ENCODE measurements around the gene EFL1. TPM values are rescaled to one million over a fixed set of nuclear protein-coding genes. Genes with fewer than 3 reads are reported as not detected.

The EFL1 gene
- polyA plus RNA-seq, 1 of the 3 experiments (the other 2 are of a cell fraction), result 12.3 TPM

- TF ChIP-seq EP300 (IDR thresholded peaks at IDR 0.05; ENCODE audit: borderline replicate concordance in 1 of 2, low read depth in 1 of 2, low read length in 1 of 2), result no peak
Measured at GRCh38 chr15:82133251-82133650, 129.3 kb downstream of the EFL1 start (continued).

- Histone ChIP-seq H3K9me2 (no peaks in the 10 kb centered on the region), H3K27ac (ENCODE audit: low read depth in 2 of 2, low read length in 1 of 2) (peak overlapping the region in 1 of 2 experiments; percentile 92; a peak in 2 of 4 replicates), H2AFZ (ENCODE audit: low read depth) (no peak overlapping the region), H3K4me2 (0 out of 2 replicates have a peak overlapping the region, but pooled peaks have one; percentile 48), H4K20me1 (ENCODE audit: insufficient read depth) (no peaks in the 10 kb centered on the region), H3K4me3 (ENCODE audit: low read depth in 2 of 2, low read length in 1 of 2) (no peak overlapping the region), H3K4me1 (ENCODE audit: control insufficient read depth in 1 of 2, insufficient read depth in 2 of 2, low read depth in 1 of 2, low read length in 1 of 2) (peaks cover 26 to 33% of the 10 kb centered on the region in 2 experiments), H3K27me3 (ENCODE audit: insufficient read depth) (no peaks in the 10 kb centered on the region), H3K36me3 (replicated peaks in 1 of 2; ENCODE audit: control insufficient read depth in 1 of 2, insufficient read depth in 2 of 2, low read length in 1 of 2) (peaks cover 16 to 24% of the 10 kb centered on the region in 2 experiments), H3K9ac (no peak overlapping the region; the same call in 1 of the 2 replicates), H3K79me2 (ENCODE audit: insufficient read depth) (no peaks in the 10 kb centered on the region; the same call in 1 of the 2 replicates), H3F3A (replicated peaks; ENCODE audit: insufficient read depth) (peaks cover 42% of the 10 kb centered on the region), H3K9me3 (no peaks in the 10 kb centered on the region)
- POLR2A ChIA-PET, result no interaction called here
- CTCF ChIA-PET, result no interaction called here
- WGBS (ENCODE audit: low lambda C conversion rate), result 12% methylated on average over 2 of the region's 2 CpGs
- no peak for DNase-seq
- TF ChIP-seq MXI1 (IDR thresholded peaks at IDR 0.05; ENCODE audit: low read depth, low read length) (no peak), GATA2 (CRISPR knock-in tag; IDR thresholded peaks at IDR 0.05) (no peak), IRF3 (IDR thresholded peaks at IDR 0.05; ENCODE audit: low read depth, low read length) (no peak), EZH2phosphoT487 (IDR thresholded peaks at IDR 0.05; ENCODE audit: borderline replicate concordance, low read depth) (no peak), GABPA (IDR thresholded peaks at IDR 0.05; ENCODE audit: low read depth) (no peak), RAD21 (IDR thresholded peaks at IDR 0.05; ENCODE audit: low read length) (no peak), YY1 (IDR thresholded peaks at IDR 0.05; ENCODE audit: low read depth) (no peak), ELF1 (IDR thresholded peaks at IDR 0.05) (no peak), SIN3A (IDR thresholded peaks at IDR 0.05; ENCODE audit: borderline replicate concordance, low read depth, low read length) (0 out of 2 replicates have a peak, but pooled peaks have one; percentile 45), RCOR1 (IDR thresholded peaks at IDR 0.05; ENCODE audit: low read length) (no peak), CHD2 (IDR thresholded peaks at IDR 0.05; ENCODE audit: low read length, partially characterized antibody) (no peak), TCF12 (IDR thresholded peaks at IDR 0.05) (peak; percentile 79), JUND (IDR thresholded peaks at IDR 0.05) (peak; percentile 90), MEF2A (IDR thresholded peaks at IDR 0.05; ENCODE audit: borderline replicate concordance, low read depth) (no peak), POLR2AphosphoS5 (IDR thresholded peaks at IDR 0.05; ENCODE audit: low read depth, low read length) (peak; percentile 71; the same call in 1 of the 2 replicates), USF2 (IDR thresholded peaks at IDR 0.05; ENCODE audit: borderline replicate concordance, low read depth, low read length) (no peak), FOXJ3 (CRISPR knock-in tag; IDR thresholded peaks at IDR 0.05) (no peak), FOXM1 (IDR thresholded peaks at IDR 0.05; ENCODE audit: low read depth) (no peak), USF1 (IDR thresholded peaks at IDR 0.05; ENCODE audit: borderline replicate concordance, low read depth) (no peak), CTCF (IDR thresholded peaks at IDR 0.05) (no peak), REST (IDR thresholded peaks at IDR 0.05; ENCODE audit: low read depth, low read length) (0 out of 2 replicates have a peak, but pooled peaks have one; percentile 32), SMC3 (IDR thresholded peaks at IDR 0.05; ENCODE audit: low read depth, low read length) (no peak), FOSL2 (IDR thresholded peaks at IDR 0.05; ENCODE audit: borderline replicate concordance, low read depth) (peak; percentile 97)
Measured at GRCh38 chr15:82132742-82133141, 129.8 kb downstream of the EFL1 start.
